CD14-positive monocyte (primary cell): ENCODE data around the gene GPSM1. TPM values are rescaled to one million over a fixed set of nuclear protein-coding genes. Genes with fewer than 3 reads are reported as not detected.

Experiments
- DNase-seq, 3 donors: peaks; one replicate each; pipeline ENCODE4 v3.0.0-alpha.2; 2011 to 2022
- H2AFZ ChIP-seq: 2 replicates; pipeline ENCODE4 v1.6.0; 2012; ENCODE audit warnings: mild to moderate bottlenecking, low read depth, low read length, inconsistent platforms; ENCODE audit not compliant: insufficient read depth, poor library complexity, severe bottlenecking
- H3K27ac ChIP-seq, 2 donors: 1 replicate in 1 of 2; 2 replicates in 1 of 2; pipeline ENCODE4 v1.5.1; 2012 to 2013; ENCODE audit warnings: low read length in 2 of 2, control low read depth in 1 of 2, inconsistent platforms in 1 of 2, low read depth in 1 of 2, mild to moderate bottlenecking in 1 of 2
- H3K27me3 ChIP-seq, 2 donors: one replicate each; pipeline versions ENCODE4 v1.6.0 to v1.6.1; 2011 to 2013; ENCODE audit warnings: low read length in 2 of 2; ENCODE audit not compliant: control insufficient read depth in 2 of 2, insufficient read depth in 2 of 2
- H3K36me3 ChIP-seq, 2 donors: replicated peaks in 1 of 2; 1 replicate in 1 of 2; 2 replicates in 1 of 2; pipeline versions ENCODE4 v1.5.1 to v1.6.1; 2012 to 2013; ENCODE audit warnings: low read length in 2 of 2, control low read depth in 1 of 2, inconsistent platforms in 1 of 2, mild to moderate bottlenecking in 1 of 2; ENCODE audit not compliant: insufficient read depth in 2 of 2, control insufficient read depth in 1 of 2
- H3K4me1 ChIP-seq, 2 donors: 1 replicate in 1 of 2; 2 replicates in 1 of 2; pipeline versions ENCODE4 v1.5.1 to v1.6.1; 2012 to 2013; ENCODE audit warnings: low read length in 2 of 2, control low read depth in 1 of 2, inconsistent platforms in 1 of 2, mild to moderate bottlenecking in 1 of 2, moderate library complexity in 1 of 2; ENCODE audit not compliant: insufficient read depth in 2 of 2, control insufficient read depth in 1 of 2
- H3K4me2 ChIP-seq: replicated peaks from 2 replicates; pipeline ENCODE3; 2012; ENCODE audit warnings: low read length, moderate library complexity, mild to moderate bottlenecking; ENCODE audit not compliant: poor library complexity, severe bottlenecking; ENCODE audit errors: extremely low read depth
- H3K4me3 ChIP-seq, 3 experiments: fragments of 200-600 bp in 1 of 3; sonication (generic) in 1 of 3; replicated peaks in 1 of 3; 1 replicate in 2 of 3; 2 replicates in 1 of 3; pipeline ENCODE4 v1.5.1; 2011 to 2013; ENCODE audit warnings: low read length in 3 of 3, mild to moderate bottlenecking in 3 of 3, control low read depth in 2 of 3, low read depth in 2 of 3, inconsistent platforms in 1 of 3, moderate library complexity in 1 of 3
- H3K79me2 ChIP-seq: 2 replicates; pipeline ENCODE4 v1.6.0; 2012; ENCODE audit warnings: mild to moderate bottlenecking, control low read depth, inconsistent platforms, low read length, moderate library complexity; ENCODE audit not compliant: insufficient read depth
- H3K9ac ChIP-seq: 2 replicates; pipeline ENCODE4 v1.6.0; 2017; ENCODE audit warnings: low read length, mild to moderate bottlenecking; ENCODE audit not compliant: insufficient read depth, poor library complexity, severe bottlenecking
- H3K9me3 ChIP-seq, 2 donors: replicated peaks in 1 of 2; 1 replicate in 1 of 2; 2 replicates in 1 of 2; pipeline versions ENCODE4 v1.5.1 to v1.6.1; 2012 to 2013; ENCODE audit warnings: low read length in 2 of 2, control low read depth in 1 of 2; ENCODE audit not compliant: control insufficient read depth in 1 of 2, insufficient read depth in 1 of 2
- H4K20me1 ChIP-seq: 2 replicates; pipeline ENCODE4 v1.6.0; 2012; ENCODE audit warnings: mild to moderate bottlenecking, low read length, control low read depth, moderate library complexity; ENCODE audit not compliant: insufficient read depth
- H3K27ac Mint-ChIP-seq, 7 donors: one replicate each; pipeline ENCODE4 v1.8.0; 2020; ENCODE audit warnings: mild to moderate bottlenecking in 7 of 7, mixed read lengths in 7 of 7, moderate library complexity in 6 of 7, inconsistent platforms in 2 of 7
- H3K27me3 Mint-ChIP-seq, 3 donors: one replicate each; pipeline ENCODE4 v1.8.0; 2021 to 2022; ENCODE audit warnings: low read depth in 3 of 3, mild to moderate bottlenecking in 3 of 3, mixed read lengths in 3 of 3, moderate library complexity in 3 of 3, inconsistent platforms in 1 of 3
- H3K36me3 Mint-ChIP-seq, 2 donors: one replicate each; pipeline ENCODE4 v1.8.0; 2020; ENCODE audit warnings: mixed read lengths in 2 of 2, inconsistent platforms in 1 of 2, mild to moderate bottlenecking in 1 of 2
- H3K4me1 Mint-ChIP-seq: one replicate; pipeline ENCODE4 v1.8.0; 2020; ENCODE audit warnings: mild to moderate bottlenecking, mixed read lengths
- H3K4me3 Mint-ChIP-seq, 2 donors: one replicate each; pipeline ENCODE4 v1.8.0; 2020; ENCODE audit warnings: mild to moderate bottlenecking in 2 of 2, mixed read lengths in 2 of 2, moderate library complexity in 1 of 2
- H3K9me3 Mint-ChIP-seq, 7 donors: one replicate each; pipeline ENCODE4 v1.8.0; 2020 to 2022; ENCODE audit warnings: mixed read lengths in 7 of 7, mild to moderate bottlenecking in 6 of 7, moderate library complexity in 6 of 7, inconsistent platforms in 2 of 7
- CTCF ChIP-seq: fragments of 200-600 bp; IDR thresholded peaks from one replicate; pipeline ENCODE4 v1.8.0; 2022; ENCODE audit warnings: antibody characterized with exemption, mild to moderate bottlenecking
- WGBS: methylation state at CpG from one replicate; pipeline ENCODE4 v1.1.5; 2013; ENCODE audit warnings: missing lambda C conversion rate; ENCODE audit not compliant: insufficient coverage; 5-methylcytosine and 5-hydroxymethylcytosine counted together
- intact Hi-C, 2 donors: fragments of 100-400 bp; cut with micrococcal nuclease; formaldehyde crosslinking; loops; one replicate each; pipeline versions ENCODE4 v1.15.0 to v1.15.1; 2023
- polyA plus RNA-seq, 3 donors: library from polyadenylated mRNA; depleted of rRNA in 1 of 3; unstranded in 2 of 3; stranded (reverse) in 1 of 3; fragments of 300-500 nt in 2 of 3; fragments of >200 nt in 1 of 3; fragmentation: Illumina TruSeq in 2 of 3; gene quantifications; 1 replicate in 2 of 3; 2 replicates in 1 of 3; pipeline ENCODE4 v1.2.3, GENCODE V29; 2012 to 2021

GPSM1 gene
- polyA plus RNA-seq, 3 donors, result 0.67 to 3.1 (median 0.73) TPM

- H3K36me3 Mint-ChIP-seq, result no peaks in the 10 kb centered on the region
- no peak overlapping the region for H3K4me3 Mint-ChIP-seq
- peaks cover 0 to 3% (median 0%) of the 10 kb centered on the region in 3 donors for H3K27me3 Mint-ChIP-seq
- Histone ChIP-seq H3K27me3 (no peaks in the 10 kb centered on the region), H3K9ac (no peak overlapping the region), H3K27ac (no peak overlapping the region), H3K36me3 (no peaks in the 10 kb centered on the region), H3K9me3 (no peaks in the 10 kb centered on the region), H3K4me3 (no peak overlapping the region), H3K4me1 (no peaks in the 10 kb centered on the region), H4K20me1 (no peaks in the 10 kb centered on the region), H3K79me2 (no peaks in the 10 kb centered on the region), H3K4me2 (no peak overlapping the region), H2AFZ (no peak overlapping the region)
- 95% methylated on average over 53 of the region's 54 CpGs for WGBS
- intact Hi-C loops, result no loop called here
- DNase-seq, result no peak
- no peaks in the 10 kb centered on the region for H3K9me3 Mint-ChIP-seq
- no peak for TF ChIP-seq CTCF
- H3K4me1 Mint-ChIP-seq, result no peaks in the 10 kb centered on the region
- H3K27ac Mint-ChIP-seq, result no peak overlapping the region
Measured at GRCh38 chr9:136355616-136356557, 28.5 kb downstream of the GPSM1 start.

GRCh38 chr9:136357202-136357725, 29.9 kb downstream of the GPSM1 start:
- no peak overlapping the region for H2AFZ ChIP-seq
- Mint-ChIP-seq H3K4me1 (no peaks in the 10 kb centered on the region), H3K4me3 (no peak overlapping the region), H3K9me3 (no peaks in the 10 kb centered on the region), H3K27ac (no peak overlapping the region), H3K27me3 (peaks cover 0 to under 1% (median 0%) of the 10 kb centered on the region in 3 donors), H3K36me3 (no peaks in the 10 kb centered on the region)
- TF ChIP-seq CTCF, result no peak
- intact Hi-C loops, result no loop called here
- H3K27ac ChIP-seq, result no peak overlapping the region
- no peaks in the 10 kb centered on the region for H3K36me3 ChIP-seq
- H3K4me2 ChIP-seq, result no peak overlapping the region
- no peak overlapping the region for H3K9ac ChIP-seq
- WGBS, result 83% methylated on average over 17 of the region's 22 CpGs
- no peaks in the 10 kb centered on the region for H3K4me1 ChIP-seq
- H3K4me3 ChIP-seq, result no peak overlapping the region
- no peaks in the 10 kb centered on the region for H3K27me3 ChIP-seq
- H3K79me2 ChIP-seq, result no peaks in the 10 kb centered on the region
- DNase-seq, result no peak
- H4K20me1 ChIP-seq, result no peaks in the 10 kb centered on the region
- no peaks in the 10 kb centered on the region for H3K9me3 ChIP-seq
